Astrocyte of the cerebellum (primary cell): ENCODE results near the gene TRIM46.
"Not testable (repeated sequence)": the region's sequence is repeated elsewhere in the genome, so short reads cannot be mapped to it uniquely, and the experiment has no call there.

Source experiments
- DNase-seq: peaks from one replicate; pipeline ENCODE4 v3.0.0-alpha.2; 2011; ENCODE audit warnings: low read depth
- H3K4me3 ChIP-seq: 2 replicates; pipeline ENCODE4 v1.5.1; 2011; ENCODE audit warnings: mild to moderate bottlenecking, low read depth, low read length, moderate library complexity
- CTCF ChIP-seq: IDR thresholded peaks from 2 replicates; pipeline ENCODE4 v1.5.1; 2012; ENCODE audit warnings: low read length, low read depth, moderate library complexity, mild to moderate bottlenecking; ENCODE audit errors: missing control alignments
- in situ Hi-C: cut with HindIII; loops from 2 replicates; pipeline ENCODE4 v1.10.0; 2017; ENCODE audit warnings: low sequenced_read_pairs

TRIM46 gene

GRCh38 chr1:155184835-155185782, 11.5 kb downstream of the TRIM46 start:
- TF ChIP-seq CTCF, result no peak
- no peak for DNase-seq
- H3K4me3 ChIP-seq, result no peak overlapping the region
- in situ Hi-C loops, result no loop called here

GRCh38 chr1:155185783-155186066, 12.1 kb downstream of the TRIM46 start:
- DNase-seq, result no peak
- in situ Hi-C loops, result no loop called here
- H3K4me3 ChIP-seq, result no peak overlapping the region
- TF ChIP-seq CTCF, result no peak

GRCh38 chr1:155186067-155186793, 12.6 kb downstream of the TRIM46 start:
- H3K4me3 ChIP-seq, result no peak overlapping the region
- no peak for TF ChIP-seq CTCF
- no peak for DNase-seq
- in situ Hi-C loops, result no loop called here

- TF ChIP-seq CTCF, result no peak
- DNase-seq, result no peak
- H3K4me3 ChIP-seq, result no peak overlapping the region
- in situ Hi-C loops, result no loop called here
Observed at GRCh38 chr1:155186794-155187455, 13.3 kb downstream of the TRIM46 start.

- no peak for TF ChIP-seq CTCF
- no peak overlapping the region for H3K4me3 ChIP-seq
- in situ Hi-C loops, result no loop called here
- DNase-seq, result no peak
Observed at GRCh38 chr1:155187456-155187891, 13.8 kb downstream of the TRIM46 start.

GRCh38 chr1:155188268-155188667, 14.6 kb downstream of the TRIM46 start:
- DNase-seq, result no peak
- no peak for TF ChIP-seq CTCF
- no peak overlapping the region for H3K4me3 ChIP-seq
- in situ Hi-C loops, result no loop called here

GRCh38 chr1:155189926-155190325, 16.3 kb downstream of the TRIM46 start:
- H3K4me3 ChIP-seq, DNase-seq, in situ Hi-C loops: not testable (repeated sequence)
